ENCODE data around the gene ABHD15.

ABHD15 gene

GRCh38 chr17:29595107-29595942 is 28.5 kb upstream of the ABHD15 start:
- DNase-seq: peak in 1 of 58 donors; percentile 14

DNA sequence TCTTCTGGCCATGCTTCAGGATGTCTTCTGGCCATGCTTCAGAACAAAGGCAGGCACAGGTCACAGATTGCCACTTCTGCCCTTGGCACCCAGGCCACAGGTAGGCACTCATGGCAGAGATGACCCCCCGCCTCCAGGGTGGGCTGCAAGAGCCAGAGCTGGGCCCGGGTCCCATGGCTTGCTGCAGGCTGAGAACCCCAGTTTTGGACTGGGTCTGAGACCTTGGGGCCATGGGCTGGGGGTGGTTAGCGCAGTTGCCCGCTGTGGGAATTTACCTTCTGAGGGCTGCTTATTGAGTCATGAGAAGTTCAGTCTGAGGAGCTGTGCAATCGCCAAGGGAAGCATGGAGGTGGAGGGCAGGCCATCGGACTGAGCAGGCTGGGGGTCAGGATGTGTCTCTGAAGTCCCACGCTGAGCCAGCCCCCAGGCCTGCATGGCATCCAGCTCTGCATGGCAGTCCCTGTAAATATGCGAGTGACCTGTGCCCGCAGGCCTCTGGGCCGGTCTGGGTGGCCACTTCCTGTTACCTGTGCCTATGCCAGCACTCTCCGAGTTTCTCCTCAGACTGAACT is 27.8 kb upstream of the ABHD15 start:
- no peak for DNase-seq

- no peak for DNase-seq
Observed at GRCh38 chr17:29593591-29594518, 27.0 kb upstream of the ABHD15 start.

DNA sequence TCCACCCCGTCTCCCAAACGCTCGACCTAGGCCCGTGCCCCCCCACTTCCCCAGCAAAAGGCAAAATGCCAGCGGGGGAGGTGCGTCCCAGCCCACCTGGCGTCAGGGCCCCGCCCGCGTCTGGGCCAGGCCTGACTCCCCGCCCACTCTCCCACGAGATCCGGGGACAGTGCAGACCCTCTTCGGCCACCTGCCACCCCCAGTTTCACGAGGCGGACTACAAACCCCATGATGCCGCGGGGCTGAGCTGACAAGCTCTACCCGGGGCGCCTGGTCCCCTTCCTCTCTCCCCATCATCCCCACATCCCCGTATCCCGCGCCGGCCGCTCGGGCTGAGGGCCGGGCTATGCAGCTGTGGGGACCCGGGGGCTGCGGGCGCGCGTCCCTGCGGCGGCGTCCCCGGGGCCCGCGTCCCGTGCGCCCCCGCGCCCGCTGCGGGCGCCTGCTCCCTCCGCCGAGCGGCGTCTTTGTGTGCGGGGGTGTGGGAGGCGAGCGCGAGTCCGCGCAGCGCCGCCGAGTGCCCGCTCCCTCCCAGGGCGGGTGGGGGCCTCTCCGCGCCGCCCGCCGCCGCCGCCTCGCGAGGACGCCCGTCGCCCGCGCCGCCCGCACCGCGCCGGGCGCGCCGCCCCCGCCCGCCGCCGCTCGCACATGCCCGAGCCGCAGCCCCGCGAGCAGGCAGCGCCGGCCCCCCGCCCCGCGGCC is 26.2 kb upstream of the ABHD15 start, which contains the start of gene ANKRD13B:
TSS of gene ANKRD13B (plus strand) at position 283 of the 702 bp plus-strand sequence. CDS start 490 bp downstream, outside the sequence.
- peak in 50 of 58 donors; percentile 35 to 80 (median 66) for DNase-seq

DNA sequence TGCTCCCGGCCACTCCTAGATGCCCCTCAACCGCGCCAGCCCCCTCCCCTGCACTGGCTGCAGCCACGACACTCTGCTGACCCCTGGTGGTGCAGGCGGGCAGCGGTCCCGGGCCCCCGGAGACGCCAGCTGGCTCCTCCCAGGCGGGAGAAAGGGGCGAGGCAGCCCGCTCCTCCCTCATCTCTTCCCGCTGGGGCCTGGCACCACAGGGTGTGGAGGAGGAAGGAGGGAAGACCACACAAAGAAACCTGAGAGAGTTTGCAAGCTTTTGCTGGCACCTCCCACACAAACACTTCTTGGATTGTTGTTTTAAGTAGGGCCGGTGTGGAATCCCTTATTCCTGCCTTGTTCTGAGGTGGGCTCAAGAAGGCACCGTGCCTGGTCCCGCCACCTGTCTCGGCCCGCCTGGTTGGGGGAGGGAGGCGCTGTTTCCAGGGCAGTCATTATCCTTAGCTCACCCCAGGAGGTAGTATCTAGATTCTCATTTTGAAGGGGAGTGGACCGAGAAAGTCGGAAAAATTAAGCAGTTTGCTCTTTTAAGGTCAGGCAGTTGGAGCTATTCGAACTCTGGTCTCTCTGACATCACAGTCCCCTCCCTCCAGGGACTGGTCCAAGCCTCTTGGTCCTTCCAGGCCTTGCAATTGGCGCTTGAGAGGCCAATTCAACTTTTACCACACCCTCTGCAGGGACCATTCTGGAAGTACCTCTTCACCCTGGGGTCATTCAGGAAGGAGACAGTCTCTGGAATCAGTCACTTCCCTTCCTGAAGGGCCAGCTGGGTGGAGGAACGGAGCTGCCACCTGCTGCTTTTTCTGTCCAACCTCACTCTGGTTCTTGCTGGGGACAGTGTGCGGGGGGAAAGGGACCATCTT is 25.1 kb upstream of the ABHD15 start:
- DNase-seq: peak in 55 of 58 donors; percentile 49 to 94 (median 84)

- peak in 22 of 58 donors; percentile 39 to 76 (median 55) for DNase-seq
Observed at GRCh38 chr17:29591146-29591736, 24.4 kb upstream of the ABHD15 start.

DNA sequence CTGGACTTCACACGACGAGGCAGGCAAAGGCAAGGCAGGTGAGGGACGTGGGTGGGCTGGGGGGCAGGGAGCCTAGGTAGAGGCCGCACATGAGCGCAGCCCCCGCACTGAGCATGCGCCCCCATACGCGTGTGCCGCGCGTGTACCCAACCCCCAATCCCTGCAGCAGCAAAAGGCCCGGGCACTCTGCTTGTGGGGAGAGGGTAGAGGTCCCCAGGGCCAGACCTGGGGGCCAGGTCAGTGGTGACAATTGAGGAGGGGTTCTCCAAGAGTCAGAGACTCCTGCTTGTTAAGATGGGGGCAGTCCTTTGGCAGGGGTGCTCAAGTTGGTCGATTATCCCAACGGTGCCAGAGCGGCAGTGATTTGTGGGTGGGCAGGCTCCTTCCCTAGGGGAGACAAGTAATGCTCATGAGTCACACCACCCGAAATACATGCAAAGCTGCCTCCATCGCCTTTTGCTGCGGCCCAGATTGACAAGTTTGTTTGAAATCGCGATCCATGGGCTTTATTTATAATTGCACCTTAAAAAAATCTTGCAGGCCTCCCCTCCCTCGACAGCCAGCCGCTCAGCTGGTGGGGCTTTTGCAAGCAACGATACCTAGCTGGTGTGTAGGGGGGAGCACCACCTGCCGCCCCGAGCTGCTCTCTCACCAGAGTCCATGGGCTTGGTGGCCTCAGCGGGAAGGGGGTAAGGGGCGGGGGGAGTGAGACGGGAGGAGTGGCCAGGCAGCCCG is 23.7 kb upstream of the ABHD15 start:
- peak in 29 of 58 donors; percentile 25 to 76 (median 54) for DNase-seq

DNA sequence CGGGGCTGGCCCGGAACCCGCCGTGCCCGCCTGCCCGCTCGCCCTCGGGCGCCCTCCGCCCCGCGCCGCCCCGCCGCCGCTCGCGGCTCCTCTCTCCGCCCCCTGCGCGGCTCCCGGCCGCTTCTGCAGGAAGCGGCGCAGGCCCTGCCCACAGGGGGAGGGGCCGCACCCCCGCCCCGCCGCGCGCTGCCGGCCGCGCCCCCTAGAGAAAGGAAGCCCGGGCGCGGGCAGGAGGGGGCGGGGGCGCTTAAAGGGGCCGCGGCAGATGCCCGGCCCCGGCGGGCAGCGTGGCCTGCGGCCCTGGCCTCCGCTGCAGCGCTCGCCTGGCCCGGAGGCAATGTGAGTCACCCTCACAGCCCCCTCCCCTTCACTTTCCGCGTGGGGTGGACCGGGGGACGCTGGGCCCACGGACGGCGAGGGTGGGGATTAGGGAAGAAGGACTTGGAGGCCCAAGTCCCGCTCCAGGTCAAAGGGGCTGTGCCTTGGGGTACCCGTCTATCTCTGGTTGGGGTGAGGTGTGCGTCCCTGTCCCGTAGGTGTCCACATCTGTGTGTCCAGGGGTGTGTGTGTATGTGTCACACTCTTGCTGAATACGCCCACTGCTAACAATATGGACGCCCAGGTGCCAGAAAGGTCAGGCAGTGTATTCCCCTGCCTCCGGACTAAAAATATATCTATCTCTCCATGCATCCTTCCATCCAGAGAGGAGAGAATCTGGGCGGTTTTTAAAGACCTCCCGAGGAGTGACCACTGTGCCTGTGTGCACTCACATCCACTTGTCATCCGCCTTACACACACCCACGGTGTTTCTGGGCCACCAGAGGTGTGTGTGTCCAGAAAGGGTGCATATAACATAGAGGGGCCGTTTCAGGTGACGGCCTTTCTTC is 22.9 kb upstream of the ABHD15 start, which contains the start of gene GIT1:
TSS of gene GIT1 (minus strand) at position 125 of the 887 bp plus-strand sequence. CDS start 270 bp downstream, outside the sequence.
- DNase-seq: peak in 50 of 58 donors; percentile 43 to 90 (median 76)

GRCh38 chr17:29588562-29589411 is 21.9 kb upstream of the ABHD15 start:
- DNase-seq: peak in 20 of 58 donors; percentile 26 to 72 (median 45)

DNA sequence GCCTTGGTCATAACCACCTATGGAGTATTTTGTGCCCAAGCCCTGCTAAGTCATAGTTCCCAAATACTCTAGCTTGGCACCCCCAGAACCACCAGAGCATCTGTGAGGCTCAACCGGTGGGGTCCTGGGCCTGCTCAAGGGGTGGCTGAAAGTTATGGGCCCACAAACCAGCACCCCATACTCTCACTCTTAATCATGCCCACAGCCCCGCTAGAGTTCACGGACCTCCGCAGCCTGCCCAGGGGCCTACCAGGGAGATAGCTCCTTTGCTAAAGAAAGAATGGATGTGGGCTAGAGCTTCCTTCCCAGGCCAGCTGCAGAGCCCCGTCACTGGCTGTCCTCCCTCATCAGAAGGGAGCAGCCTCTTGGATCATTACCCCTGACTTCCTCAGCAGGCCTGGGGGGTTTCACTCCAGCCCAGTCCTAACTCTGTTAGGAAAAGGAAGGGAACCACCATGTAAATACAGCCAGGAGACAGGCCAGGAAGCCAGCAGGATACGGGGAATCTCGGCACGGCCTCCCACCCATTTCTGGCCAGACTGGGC is 21.3 kb upstream of the ABHD15 start:
- peak in 1 of 58 donors; percentile 54 for DNase-seq

DNA sequence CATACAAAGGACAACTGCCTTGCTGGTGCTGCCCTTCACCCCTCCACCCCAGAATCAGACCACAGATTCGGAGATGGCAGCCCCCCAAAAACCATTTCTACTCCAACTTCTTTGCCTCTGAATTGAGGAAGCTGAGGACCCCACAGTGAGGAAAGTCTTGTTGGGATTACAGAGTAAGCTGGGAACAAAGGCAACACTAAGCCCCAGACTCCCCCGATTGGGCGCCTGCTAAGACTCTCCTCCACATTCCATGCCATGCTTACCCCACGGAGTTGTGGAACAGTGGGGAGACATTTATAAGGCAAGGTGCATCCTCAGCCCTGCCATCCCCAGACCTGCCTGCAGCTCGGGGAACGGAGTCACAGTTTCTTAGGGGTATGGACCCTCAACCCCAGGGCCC is 20.8 kb upstream of the ABHD15 start:
- DNase-seq: no peak

- peak in 1 of 58 donors; percentile 30 for DNase-seq
Observed at GRCh38 chr17:29586676-29587469, 20.0 kb upstream of the ABHD15 start.

DNA sequence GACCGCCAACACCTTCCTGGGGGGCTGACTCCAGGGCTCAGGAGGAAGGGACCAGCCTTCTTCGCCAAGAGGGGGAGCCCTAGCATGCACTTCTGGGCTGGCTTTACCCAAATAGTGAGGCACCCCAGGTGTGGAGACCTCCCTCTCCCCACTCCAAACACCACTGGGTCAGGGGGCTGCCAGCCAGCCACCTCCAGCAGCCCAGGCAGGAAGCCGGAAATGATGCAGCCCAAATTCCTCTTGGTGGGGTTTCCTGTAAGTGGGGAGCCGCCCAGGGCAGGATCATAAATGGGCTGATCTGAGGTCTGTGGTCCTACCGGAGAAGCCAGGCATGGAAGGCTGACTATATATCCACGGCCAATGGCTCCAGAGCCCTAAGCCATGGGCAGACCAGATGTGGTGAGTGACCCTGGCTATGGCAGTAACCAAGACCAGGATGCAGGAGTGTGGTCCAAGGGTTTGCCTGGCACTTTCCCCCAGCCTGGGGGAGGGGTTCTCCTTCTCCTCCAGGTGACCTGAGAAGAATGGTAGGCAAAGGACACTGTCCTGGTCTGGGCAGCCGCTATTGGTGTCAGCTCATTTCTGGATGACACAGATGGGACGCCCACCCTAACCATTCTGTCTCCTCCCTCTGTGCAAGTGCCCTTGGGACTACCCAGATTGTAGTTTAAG is 18.4 kb upstream of the ABHD15 start:
- peak in 2 of 58 donors; percentile 22 to 23 for DNase-seq

DNA sequence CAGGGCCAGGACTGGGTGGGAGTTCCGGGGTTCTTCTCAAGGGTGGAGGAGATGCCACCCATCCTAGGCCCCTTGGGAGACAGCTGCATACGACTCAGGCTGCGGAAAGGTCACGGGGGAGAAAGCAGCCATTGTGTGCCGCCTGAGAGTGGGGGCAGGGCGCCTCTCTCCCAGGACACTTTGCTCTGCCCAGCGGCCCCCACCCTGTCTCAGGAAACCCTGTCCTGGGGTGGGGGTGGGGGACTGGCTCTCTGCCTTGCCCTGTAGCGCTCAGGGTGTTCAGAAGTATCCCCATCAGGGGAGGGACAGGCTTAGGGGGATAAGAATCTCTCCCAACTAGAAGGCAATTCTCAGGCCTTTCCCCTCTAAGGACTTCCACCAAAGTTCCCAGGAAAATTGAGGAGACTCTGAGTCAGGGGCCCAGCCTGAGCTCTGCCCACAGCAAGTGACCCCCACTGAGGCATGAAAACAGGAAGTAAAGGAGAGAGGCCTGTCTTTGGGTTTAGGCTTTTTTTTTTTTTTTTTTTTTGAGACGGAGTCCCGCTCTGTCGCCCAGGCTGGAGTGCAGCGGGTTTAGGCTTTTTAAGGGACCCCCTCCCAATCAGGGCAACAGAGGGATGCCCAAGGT is 17.7 kb upstream of the ABHD15 start:
- DNase-seq: peak in 45 of 58 donors; percentile 36 to 86 (median 65)

Data from anterior cingulate cortex (tissue), 58 donors.